Upper lobe of right lung (tissue), 1 donor: Measurements from ENCODE around the gene AKAP8L. TPM values are rescaled to one million over a fixed set of nuclear protein-coding genes. Genes with fewer than 3 reads are reported as not detected.

Experiments used
- ATAC-seq: fragments of 200-7000 bp; cut with Tn5 transposase; one replicate; pipeline ENCODE4 v1.9.1; 2020; ENCODE audit warnings: mild to moderate bottlenecking, moderate library complexity
- DNase-seq: peaks from one replicate; pipeline ENCODE4 v3.0.0-alpha.2; 2020
- H3K27ac ChIP-seq: fragments of 200-600 bp; one replicate; pipeline ENCODE4 v1.8.0; 2022
- H3K27me3 ChIP-seq: fragments of 200-600 bp; one replicate; pipeline ENCODE4 v1.8.0; 2022; ENCODE audit warnings: mild to moderate bottlenecking
- H3K36me3 ChIP-seq: fragments of 200-600 bp; one replicate; pipeline ENCODE4 v1.8.0; 2022
- H3K4me1 ChIP-seq: fragments of 200-600 bp; one replicate; pipeline ENCODE4 v1.8.0; 2022
- H3K4me3 ChIP-seq: fragments of 200-600 bp; one replicate; pipeline ENCODE4 v1.8.0; 2022; ENCODE audit warnings: mild to moderate bottlenecking
- H3K9me3 ChIP-seq: fragments of 200-600 bp; one replicate; pipeline ENCODE4 v1.8.0; 2022
- CTCF ChIP-seq: fragments of 200-600 bp; IDR thresholded peaks from one replicate; pipeline ENCODE4 v1.8.0; 2022; ENCODE audit warnings: antibody characterized with exemption
- intact Hi-C: fragments of 100-400 bp; cut with DNase I; formaldehyde crosslinking; loops from one replicate; pipeline ENCODE4 v1.11.0; 2022
- long read RNA-seq: library from polyadenylated mRNA; unstranded; transcript quantifications from one replicate; pipeline ENCODE4 v2.0.0, GENCODE V29; 2021
- total RNA-seq: library from RNA; stranded (reverse); fragmentation: NEBNext Ultra II Directional; extraction: Animal tissue kit (Norgen Biotek cat#: 25700); gene quantifications from one replicate; pipeline ENCODE4 v1.2.1, GENCODE V29; 2021
- donor health status: DM: no; HTN: yes; CAD: no; lungs with severe emphysema.

AKAP8L gene
- total RNA-seq, result 95.5 TPM
- long read RNA-seq, transcript AKAP8L-201 (14 exons, 2,146 nt), result major isoform, 50 of 126 reads
- long read RNA-seq, partial matches to known transcripts, result 32 of 126 reads
- long read RNA-seq, other reads (novel, unspliced or antisense), result 42 of 126 reads

DNA sequence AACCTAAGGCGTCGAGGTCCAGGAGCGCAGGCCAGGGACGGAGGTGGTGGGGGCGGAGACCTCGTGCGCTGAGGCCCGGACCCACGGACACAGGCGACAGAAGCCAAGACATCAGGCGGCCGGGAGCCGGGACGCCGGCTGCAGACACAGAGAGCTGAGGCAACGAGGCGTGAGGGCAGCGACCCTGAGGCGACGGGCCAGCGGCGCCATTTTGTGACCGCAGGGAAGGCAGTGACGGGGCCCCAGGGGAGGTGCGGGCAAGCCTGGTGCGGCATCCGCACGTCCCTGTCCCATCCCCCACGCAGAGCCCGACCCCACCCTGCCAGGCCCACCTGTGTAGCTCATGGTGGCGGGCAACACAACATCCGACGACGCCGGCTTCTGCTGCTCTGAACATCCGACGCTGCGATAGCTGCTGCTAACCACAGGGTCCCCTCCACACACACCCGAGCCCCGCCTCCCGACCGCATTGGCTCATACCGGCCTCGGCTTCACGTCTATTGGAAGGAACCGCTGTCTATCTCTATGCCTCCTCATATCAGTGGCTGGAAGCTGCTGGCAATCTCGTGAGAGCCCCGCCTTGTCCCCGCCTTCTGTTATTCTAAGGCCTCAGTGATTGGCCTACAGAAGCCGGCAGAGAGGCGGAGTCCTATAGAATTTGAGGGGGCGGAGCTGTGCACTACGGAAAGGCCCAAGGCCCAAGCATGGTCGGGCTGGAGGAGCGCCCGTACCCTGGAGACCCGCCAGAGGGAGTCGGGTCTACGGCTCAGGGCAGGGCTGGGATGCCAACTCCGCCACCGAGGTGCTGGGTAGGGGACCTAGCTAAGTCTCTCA is at the start of gene AKAP8L:
AKAP8L (minus strand) TSS at position 410 of the 834 bp plus-strand sequence; CDS start at position 345, 65 bp downstream.
- DNase-seq (peak; percentile 98), ATAC-seq (peak; percentile 98)
- peak within 1 kb of the TSS; percentile 100 for H3K4me3 ChIP-seq
- H3K9me3 ChIP-seq, result no peaks in the 10 kb centered on the region
- H3K27me3 ChIP-seq, result no peaks in the 10 kb centered on the region
- H3K27ac ChIP-seq, result peak within 1 kb of the TSS; percentile 91
- peak; percentile 71 for TF ChIP-seq CTCF
- H3K4me1 ChIP-seq, result peaks cover 30% of the 10 kb centered on the region
- peaks cover 23% of the 10 kb centered on the region for H3K36me3 ChIP-seq
- intact Hi-C loops, result no loop called here

DNA sequence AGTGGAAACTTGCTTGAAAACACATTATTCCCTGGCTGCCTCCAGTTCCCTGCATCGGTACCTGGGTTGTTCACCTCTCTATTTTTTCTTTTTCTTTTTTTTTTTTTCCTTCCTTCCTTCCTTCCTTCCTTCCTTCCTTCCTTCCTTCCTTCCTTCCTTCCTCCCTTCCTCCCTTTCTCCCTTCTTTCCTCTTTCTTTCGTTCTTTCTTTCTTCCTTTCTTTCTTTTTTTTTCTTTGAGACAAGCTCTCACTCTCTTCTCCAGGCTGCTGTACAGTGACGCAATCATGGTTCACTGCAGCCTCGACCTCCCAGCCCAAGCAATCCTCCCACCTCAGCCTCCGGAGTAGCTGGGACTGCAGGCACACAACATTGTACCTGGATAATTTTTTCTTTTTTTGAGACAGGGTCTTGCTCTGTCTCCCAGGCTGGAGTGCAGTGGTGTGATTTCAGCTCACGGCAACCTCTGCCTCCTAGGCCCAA is 49.0 kb upstream of the AKAP8L start:
- H3K4me1 ChIP-seq, result peaks cover 6% of the 10 kb centered on the region
- ATAC-seq, result no peak
- DNase-seq, result peak; percentile 13
- H3K36me3 ChIP-seq, result no peaks in the 10 kb centered on the region
- no peaks in the 10 kb centered on the region for H3K9me3 ChIP-seq
- no peak overlapping the region for H3K4me3 ChIP-seq
- no peak overlapping the region for H3K27ac ChIP-seq
- TF ChIP-seq CTCF, result no peak
- intact Hi-C loops, result no loop called here
- H3K27me3 ChIP-seq, result peaks cover 27% of the 10 kb centered on the region

DNA sequence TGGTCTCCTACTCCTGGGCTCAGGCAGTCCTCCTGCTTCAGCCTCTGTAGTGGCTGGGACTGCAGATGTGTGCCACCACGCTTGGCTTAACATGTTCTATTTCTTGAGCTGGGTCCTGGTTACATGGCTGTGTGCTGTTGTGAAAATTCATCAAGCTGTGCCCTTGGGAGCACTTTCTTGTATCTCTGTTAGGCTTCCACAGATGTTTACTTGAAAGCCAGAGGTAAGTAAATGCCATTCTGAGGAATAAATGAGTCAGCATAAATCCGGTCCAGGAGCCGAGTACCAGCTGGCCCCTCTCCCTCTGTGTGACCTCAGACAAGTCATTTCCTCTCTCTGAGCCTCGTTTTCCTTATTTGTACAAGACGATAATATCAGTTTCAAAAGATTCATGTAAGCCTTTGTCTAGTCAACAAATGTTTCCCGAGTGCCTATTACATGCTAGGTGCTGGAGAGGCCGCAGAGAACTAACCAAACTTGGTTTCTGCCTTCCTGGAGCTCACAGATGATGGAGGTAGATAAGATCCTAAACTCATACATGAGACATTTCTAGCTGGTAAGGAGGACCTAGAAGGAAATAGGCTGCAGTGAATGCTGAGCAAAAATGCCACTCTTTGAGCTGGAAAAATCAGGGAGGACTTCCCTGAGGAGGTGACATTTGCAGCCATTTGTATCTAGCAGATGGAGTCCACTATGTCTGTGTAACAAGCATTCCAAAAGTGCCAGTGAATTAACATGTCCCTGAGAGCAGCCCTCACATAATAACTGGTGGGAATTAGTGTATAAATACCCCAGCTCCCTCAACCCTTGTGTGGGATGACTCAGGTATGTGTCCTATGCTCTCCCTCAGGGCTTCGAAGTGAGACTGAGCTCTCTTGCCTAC is 48.3 kb upstream of the AKAP8L start:
- no peak for TF ChIP-seq CTCF
- peaks cover 27% of the 10 kb centered on the region for H3K27me3 ChIP-seq
- peaks cover 6% of the 10 kb centered on the region for H3K4me1 ChIP-seq
- no peaks in the 10 kb centered on the region for H3K9me3 ChIP-seq
- H3K4me3 ChIP-seq, result no peak overlapping the region
- intact Hi-C loops, result no loop called here
- ATAC-seq (no peak), DNase-seq (no peak)
- H3K36me3 ChIP-seq, result no peaks in the 10 kb centered on the region
- H3K27ac ChIP-seq, result no peak overlapping the region

DNA sequence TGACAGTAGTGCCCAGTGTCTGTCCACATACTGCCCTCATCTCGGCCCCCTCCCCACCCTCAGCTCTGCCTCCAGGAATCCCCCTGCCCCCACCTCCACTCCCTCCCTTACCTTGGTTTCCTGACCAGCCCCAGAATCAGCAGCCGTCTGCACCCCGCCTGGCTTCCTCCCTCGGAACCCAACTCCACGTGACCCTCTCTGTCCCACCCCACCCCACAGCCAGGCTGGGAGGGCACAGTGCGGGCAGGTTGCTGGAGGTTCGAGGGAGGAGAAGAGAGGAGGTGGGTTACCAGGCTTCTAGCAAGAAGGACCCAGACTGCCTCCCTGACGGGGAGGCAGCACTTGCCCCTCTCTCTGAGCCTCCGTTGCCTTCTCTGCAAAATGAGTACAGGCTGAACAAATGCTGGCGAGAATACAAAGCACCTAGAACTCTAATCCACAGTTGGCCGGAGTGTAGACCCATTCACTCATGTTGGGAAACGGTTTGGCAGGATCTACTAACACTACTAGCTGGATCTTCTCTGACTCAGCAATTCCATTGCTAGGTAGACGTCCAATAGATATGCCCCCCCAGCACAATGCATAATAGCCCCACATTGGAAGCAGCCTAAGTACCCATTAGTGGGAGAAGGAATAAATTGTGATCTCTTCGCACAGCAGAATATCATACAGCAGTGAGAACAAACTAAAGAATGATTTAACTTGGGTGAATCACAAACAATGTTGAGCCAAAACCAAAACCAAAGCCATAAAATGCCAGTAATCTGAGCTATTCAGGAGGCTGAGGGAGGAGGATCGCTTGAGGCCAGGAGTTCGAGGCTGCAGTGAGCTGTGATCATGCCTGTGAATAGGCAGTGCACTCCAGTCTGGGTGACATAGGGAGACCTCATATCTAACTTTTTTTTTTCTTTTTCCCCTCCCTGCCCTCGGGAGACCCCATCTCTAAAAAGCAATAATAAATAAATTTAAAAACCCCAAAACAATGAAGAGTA is 45.9 kb upstream of the AKAP8L start, which contains the start of gene RASAL3:
RASAL3 (minus strand) TSS at position 151 of the 992 bp plus-strand sequence. CDS start 186 bp downstream, outside the sequence.
- peaks cover 24% of the 10 kb centered on the region for H3K27me3 ChIP-seq
- H3K36me3 ChIP-seq, result peaks cover 12% of the 10 kb centered on the region
- DNase-seq (no peak), ATAC-seq (peak; percentile 72)
- H3K9me3 ChIP-seq, result no peaks in the 10 kb centered on the region
- intact Hi-C loops, result no loop called here
- peak within 1 kb of the TSS; percentile 56 for H3K4me3 ChIP-seq
- TF ChIP-seq CTCF, result no peak
- H3K4me1 ChIP-seq, result peaks cover 6% of the 10 kb centered on the region
- H3K27ac ChIP-seq, result peak within 1 kb of the TSS; percentile 78
